GM21526 (cell line): Measurements from ENCODE around the gene SLC25A22.

Experiments used
- ATAC-seq: cut with Tn5 transposase; IDR thresholded peaks from one replicate; pipeline ENCODE4 v1.9.1; 2021; ENCODE audit warnings: moderate library complexity; ENCODE audit not compliant: unreplicated experiment, low FRiP score

SLC25A22 gene

GRCh38 chr11:834371-835316 lies 36.6 kb upstream of the SLC25A22 start:
- ATAC-seq = no peak

- no peak for ATAC-seq
These were observed 35.8 kb upstream of the SLC25A22 start for GRCh38 chr11:833849-834311.

GRCh38 chr11:833114-833791 lies 35.2 kb upstream of the SLC25A22 start:
- no peak for ATAC-seq

DNA sequence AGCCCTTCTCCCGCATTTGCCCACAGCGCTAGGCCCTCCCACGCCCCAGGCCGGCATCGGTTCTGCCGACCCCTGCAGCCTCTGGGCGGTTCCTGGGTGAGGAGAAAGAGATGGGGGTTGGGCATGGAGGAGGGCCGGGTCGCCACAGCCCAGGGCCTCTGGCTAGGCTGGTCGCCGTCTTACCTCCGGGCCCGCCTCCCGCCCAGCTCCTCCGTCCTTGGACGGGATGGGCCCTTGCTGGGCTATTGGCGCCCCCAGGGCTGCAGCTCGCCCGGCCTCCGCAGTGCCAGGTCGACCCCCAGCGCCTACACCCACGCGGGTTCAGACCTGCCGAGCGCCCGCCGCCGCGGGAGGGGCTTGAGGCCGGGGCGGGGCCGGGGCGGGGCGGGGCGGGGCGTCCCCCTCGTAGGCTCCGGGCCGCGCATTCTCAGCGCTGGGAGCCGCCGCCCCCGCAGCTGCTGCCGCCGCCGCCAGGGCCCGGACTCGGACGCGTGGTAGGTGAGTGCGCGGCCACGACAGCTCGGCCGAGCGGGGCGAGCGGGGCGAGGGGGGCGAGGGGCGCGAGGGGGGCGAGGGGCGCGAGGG lies 34.5 kb upstream of the SLC25A22 start, which contains the start of gene CD151:
CD151 (plus strand) TSS at position 424 of the 585 bp plus-strand sequence. CDS start 3,118 bp downstream, outside the sequence.
- no peak for ATAC-seq

GRCh38 chr11:831961-832528 lies 34.0 kb upstream of the SLC25A22 start:
- no peak for ATAC-seq

DNA sequence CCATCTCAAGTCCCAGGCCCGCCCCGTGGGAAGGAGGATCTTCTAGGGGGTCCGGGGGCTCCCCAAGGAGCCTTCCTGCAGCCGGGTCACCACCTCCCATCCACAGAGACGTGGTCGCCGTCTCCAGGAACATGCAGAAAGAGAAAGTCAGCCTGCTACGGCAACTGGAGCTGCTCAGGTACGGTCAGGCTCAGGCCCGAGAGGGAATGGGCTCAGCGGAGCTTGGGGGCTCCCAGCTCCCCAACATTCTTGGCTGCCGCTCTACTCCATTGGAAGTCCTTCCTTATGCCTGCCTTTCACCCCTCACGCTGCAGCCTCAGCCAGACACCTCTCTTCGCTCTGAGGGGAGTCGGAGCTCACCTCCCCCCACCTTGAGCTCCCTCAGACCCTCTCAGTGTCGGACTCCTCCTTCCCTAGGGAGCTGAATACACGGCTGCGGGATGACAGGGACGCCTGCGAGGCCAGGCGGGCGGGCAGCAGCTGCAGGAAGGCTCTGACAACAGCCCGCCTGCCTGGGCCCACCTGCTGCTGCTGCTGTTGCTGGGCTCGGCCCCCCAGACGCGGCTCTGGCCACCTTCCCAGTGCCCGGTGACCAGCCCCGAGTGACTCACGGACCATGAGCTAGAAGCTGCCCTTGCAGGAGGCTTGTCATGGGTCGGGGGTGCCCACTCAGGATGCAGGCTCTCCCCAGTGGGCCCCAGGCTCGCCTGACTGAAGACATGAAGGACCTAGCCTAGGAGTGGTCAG lies 33.2 kb upstream of the SLC25A22 start:
- ATAC-seq = no peak

DNA sequence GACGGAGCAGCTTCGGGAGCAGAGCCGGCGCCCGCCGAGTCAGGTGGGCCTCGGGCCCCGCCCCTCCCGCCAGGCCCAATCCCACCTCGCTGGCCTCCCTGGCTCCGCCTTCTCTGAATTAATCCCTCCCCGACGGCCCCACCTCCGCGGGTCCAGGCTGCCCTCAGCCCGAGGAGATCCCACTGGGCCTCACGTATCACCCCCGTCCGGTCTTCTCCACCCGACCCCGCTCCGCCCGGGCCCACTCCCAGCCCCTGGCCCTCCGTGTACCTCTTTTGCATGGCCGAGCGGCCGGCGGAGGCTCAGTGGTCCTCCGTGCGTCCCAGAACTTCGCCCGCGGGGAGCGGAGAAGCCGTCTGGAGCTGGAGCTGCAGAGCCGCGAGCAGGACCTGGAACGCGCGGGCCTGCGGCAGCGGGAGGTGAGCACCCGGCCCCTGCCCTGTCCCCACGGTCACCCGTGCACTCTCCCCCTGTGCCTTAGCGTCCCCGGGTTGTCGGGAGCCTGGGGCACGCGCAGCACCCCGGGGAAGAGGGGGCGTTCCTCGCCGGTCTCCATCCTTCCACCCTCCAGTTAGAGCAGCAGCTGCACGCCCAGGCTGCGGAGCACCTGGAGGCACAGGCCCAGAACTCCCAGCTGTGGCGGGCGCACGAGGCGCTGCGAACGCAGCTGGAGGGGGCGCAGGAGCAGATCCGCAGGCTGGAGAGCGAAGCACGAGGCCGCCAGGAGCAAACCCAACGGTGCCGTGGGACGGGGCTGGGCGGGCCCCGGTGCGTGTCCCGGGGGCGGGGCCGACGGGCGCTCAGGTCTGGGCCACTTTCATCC lies 32.4 kb upstream of the SLC25A22 start:
- no peak for ATAC-seq

- ATAC-seq = no peak
These were observed 31.8 kb upstream of the SLC25A22 start for GRCh38 chr11:829847-830294.

DNA sequence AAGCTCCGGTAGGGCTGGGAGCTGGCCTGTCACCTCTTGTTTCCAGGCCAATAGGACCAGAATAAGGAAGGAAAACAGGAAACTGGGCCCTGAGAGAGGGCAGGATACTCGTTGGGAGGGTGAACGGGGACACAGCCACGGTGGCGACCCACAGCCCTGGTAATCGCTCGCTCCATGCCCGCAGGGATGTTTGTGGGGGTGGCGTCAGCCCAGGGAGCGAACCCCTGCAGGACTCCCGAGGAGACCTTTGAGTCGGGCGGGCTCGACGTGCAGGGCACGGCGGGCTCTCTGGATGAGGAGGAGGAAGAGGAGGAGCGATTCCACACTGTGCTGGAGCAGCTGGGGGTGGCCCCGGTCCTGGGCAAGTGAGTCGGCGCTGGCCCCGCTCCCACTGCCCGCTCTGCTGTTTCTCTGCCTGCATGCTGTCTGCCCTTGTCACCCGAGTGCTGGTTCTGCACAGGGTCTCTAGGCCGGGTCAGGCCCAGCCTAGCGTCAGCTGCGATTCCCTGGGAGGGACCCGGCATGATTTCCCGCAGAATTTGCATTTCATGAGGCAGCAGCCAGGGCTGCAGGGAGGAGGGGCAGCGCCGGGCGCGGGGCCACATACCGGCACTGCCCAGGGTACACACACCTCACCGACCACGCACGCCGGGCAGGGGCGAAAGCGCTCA lies 31.2 kb upstream of the SLC25A22 start:
- ATAC-seq = no peak

GRCh38 chr11:828506-829175 lies 30.6 kb upstream of the SLC25A22 start:
- no peak for ATAC-seq

DNA sequence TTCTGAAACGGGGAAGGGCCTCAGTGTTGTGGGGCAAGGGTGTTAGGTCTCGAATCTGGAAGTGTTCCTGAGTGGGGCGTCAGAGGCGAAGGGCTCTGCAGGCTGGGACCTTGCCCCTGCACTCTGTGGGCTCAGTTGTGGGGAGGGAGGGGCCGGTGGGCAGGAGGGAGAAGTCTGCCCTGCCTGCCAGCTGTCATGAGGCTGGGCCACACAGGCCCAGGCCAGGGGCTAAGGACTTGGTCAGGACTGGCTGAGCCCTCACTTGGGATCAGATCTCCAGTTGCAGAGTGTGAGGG lies 29.8 kb upstream of the SLC25A22 start, which contains the start of gene CRACR2B:
CRACR2B (plus strand) TSS at position 23 of the 296 bp plus-strand sequence. CDS start 689 bp downstream, outside the sequence.
- peak; percentile 12 for ATAC-seq

- ATAC-seq = peak; percentile 35
These were observed 29.2 kb upstream of the SLC25A22 start for GRCh38 chr11:827146-827896.

DNA sequence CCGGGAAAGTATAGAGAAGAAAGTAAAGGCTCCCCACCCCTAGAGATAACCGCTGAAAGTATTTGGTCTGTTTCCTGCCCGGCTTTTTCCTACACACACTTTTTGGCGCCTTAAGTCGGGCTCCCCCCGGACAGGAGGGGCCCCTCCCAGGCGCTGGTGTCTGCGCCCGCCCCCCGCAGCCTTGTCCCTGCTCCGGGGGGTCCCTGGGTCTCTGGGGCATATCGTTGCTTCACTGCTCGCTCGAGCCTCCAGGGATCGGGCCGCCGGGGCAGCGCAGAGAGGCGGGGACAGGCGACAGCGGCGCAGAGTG lies 28.7 kb upstream of the SLC25A22 start:
- ATAC-seq = no peak

- ATAC-seq = no peak
These were observed 28.1 kb upstream of the SLC25A22 start for GRCh38 chr11:826227-826621.

DNA sequence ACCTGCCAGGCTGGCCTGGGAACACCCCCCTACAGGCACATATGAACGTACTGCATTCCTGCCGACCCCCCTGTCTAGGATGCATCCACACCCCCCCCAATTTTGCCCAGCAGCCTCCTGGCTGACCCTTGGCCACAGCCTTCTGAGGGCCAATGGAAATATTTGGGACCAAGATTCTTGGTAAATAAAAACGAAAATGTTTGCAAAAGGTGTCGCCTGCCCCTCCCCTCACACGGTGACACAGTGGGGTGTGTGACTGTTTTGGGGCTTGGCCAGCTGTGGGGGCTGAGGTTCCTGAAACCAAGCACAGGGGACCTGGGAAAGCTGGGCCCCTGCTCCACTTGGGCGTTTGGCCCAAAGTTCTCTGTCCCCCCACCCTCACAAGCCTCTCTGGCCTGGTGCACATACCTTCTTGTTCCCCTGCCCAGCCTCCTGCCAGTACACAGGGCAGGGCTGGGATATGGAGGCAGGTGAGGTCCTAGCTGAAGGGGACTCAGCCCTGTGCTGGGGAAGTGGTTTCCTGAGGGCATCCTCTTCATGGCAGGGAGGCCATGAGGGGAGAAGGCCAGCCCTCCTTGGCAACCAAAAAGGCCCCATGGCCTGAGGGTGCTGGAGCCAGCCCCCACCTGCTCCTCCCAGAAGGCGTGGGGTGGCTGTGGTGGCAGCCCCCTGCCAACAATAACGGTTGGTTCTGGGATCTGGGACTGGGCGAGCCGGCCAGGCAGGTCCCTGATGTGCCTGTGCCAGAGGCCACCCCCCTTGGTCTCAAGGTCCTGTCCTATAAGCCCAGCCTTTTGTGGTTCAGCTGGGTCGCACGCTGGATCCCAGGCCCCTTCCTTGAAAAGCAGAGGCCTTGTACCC lies 27.5 kb upstream of the SLC25A22 start:
- ATAC-seq = no peak

- no peak for ATAC-seq
These were observed 26.9 kb upstream of the SLC25A22 start for GRCh38 chr11:824942-825341.
